Gastrocnemius medialis (tissue), 4 donors: Measurements from ENCODE around the gene DYNLL2.

Experiments
- POLR2A ChIP-seq, 2 donors: fragments of 450-650 bp; IDR thresholded peaks; one replicate each; pipeline ENCODE4 v1.6.1; 2017; ENCODE audit warnings: antibody characterized with exemption in 2 of 2, mild to moderate bottlenecking in 2 of 2, moderate library complexity in 2 of 2
- TF ChIP-seq, protein P1 (sequence below), 5 experiments: fragments of 450-650 bp in 3 of 5; fragments of 200-600 bp in 2 of 5; sonication (generic) in 2 of 5; IDR thresholded peaks in 4 of 5; conservative IDR thresholded peaks in 1 of 5; 1 replicate in 4 of 5; 2 replicates in 1 of 5; pipeline ENCODE4 v1.5.1; 2016 to 2019; ENCODE audit warnings: antibody characterized with exemption in 5 of 5, mild to moderate bottlenecking in 3 of 5, moderate library complexity in 3 of 5

DNA sequence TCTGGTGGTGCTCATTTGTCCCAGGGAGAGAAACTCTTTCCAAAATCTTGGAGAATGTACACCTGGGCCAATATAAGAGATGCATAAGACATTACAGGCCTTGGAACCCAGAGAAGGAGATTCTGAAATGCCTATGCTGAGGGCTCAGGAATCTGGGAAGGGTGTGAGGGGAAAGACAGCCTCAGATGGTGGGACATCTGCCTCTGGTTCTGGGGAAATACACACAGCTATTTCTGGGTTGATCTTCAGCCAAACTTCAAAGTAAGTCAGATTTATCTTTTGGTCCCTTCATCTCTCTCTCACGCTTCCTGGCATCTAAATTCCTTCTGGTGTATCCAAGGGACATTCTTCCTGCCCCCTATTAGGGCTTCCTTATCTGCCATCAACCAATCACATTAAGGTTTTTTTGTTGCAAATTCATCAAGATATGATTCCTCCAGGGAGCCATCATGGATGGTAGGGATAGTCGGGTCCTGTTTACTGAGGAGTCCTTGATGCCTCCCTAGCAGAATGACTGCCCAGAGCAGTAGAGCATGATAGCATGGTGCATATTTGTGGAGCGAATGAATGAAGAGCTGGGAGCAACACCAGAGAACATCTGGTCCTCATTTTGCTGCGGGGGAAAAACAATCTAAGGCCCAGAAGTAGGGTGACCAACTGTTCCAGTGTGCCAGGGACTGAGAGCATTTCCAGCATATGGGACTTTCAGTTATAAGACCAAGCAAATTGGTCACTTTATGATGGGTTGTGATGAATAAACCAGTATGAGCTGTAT is 35.7 kb upstream of the DYNLL2 start:
- no peak for TF ChIP-seq POLR2A (IDR thresholded peaks at IDR 0.05)
- TF ChIP-seq, protein P1, sequence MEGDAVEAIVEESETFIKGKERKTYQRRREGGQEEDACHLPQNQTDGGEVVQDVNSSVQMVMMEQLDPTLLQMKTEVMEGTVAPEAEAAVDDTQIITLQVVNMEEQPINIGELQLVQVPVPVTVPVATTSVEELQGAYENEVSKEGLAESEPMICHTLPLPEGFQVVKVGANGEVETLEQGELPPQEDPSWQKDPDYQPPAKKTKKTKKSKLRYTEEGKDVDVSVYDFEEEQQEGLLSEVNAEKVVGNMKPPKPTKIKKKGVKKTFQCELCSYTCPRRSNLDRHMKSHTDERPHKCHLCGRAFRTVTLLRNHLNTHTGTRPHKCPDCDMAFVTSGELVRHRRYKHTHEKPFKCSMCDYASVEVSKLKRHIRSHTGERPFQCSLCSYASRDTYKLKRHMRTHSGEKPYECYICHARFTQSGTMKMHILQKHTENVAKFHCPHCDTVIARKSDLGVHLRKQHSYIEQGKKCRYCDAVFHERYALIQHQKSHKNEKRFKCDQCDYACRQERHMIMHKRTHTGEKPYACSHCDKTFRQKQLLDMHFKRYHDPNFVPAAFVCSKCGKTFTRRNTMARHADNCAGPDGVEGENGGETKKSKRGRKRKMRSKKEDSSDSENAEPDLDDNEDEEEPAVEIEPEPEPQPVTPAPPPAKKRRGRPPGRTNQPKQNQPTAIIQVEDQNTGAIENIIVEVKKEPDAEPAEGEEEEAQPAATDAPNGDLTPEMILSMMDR (IDR thresholded peaks at IDR 0.05 in 4 of 5, conservative IDR thresholded peaks at IDR 0.05 in 1 of 5) = no peak
